ENCODE results near the gene VPS26B. TPM values are rescaled to one million over a fixed set of nuclear protein-coding genes. Genes with fewer than 3 reads are reported as not detected.
"Not testable (repeated sequence)": the region's sequence is repeated elsewhere in the genome, so short reads cannot be mapped to it uniquely, and the experiment has no call there.

VPS26B gene
- total and polyA plus RNA-seq, 9 donors = 19.4 to 46.5 (median 36.3) TPM

DNA sequence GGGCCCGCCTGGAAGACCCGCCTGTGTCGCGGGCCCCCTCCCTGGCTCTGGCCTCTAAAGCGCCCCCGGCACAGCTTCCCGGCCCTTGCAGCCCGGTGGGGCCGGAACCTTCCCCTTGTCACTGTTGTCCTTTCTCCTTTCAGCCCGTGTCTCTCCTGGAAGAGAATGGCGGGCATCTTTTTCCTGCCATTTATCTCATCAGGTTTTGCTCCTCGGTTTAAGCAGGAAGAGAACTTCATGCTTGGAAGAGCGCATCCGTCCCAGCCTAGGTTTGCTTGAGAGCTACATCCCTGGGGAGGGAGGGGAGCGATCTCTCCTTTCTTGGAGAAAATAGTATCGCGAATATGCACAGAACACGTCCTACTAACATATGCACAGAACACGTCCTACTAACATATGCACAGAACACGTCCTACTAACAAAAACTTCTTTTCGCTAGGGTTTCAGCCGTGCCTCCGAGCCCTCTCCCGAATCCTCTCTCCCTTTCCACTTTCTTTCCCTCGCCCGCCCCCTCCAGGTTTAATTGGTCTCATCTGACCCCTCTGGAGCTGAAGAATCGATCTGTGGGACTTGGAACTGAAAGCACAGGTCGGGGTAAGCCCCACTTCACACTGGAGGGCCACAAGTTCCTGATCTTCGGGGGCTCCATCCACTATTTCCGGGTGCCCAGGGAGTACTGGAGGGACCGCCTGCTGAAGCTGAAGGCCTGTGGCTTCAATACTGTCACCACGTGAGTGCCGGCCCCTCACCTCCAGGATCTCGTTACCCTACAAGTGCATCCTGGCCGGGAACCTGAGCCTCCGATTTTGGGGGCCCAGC is 52.9 kb downstream of the VPS26B start:
- peaks cover 6% of the 10 kb centered on the region for H3K4me1 ChIP-seq (ENCODE audit: insufficient read depth)
- no peak for DNase-seq
- H3K9me3 ChIP-seq = peaks cover 0 to 3% of the 10 kb centered on the region in 2 donors
- 14 to 16% (median 14%) methylated on average over 36 of the region's 36 CpGs for WGBS, 3 donors
- intact Hi-C loops (cut with DNase I) = no loop called here
- TF ChIP-seq CTCF (IDR thresholded peaks at IDR 0.05) = no peak
- no peak for TF ChIP-seq EP300 (IDR thresholded peaks at IDR 0.05)
- TF ChIP-seq POLR2A (IDR thresholded peaks at IDR 0.05) = no peak
- H3K36me3 ChIP-seq = no peaks in the 10 kb centered on the region
- H3K27ac ChIP-seq = no peak overlapping the region
- no peaks in the 10 kb centered on the region for H3K27me3 ChIP-seq
- H3K4me3 ChIP-seq = no peak overlapping the region

GRCh38 chr11:134278356-134278755 is 53.9 kb downstream of the VPS26B start:
- Histone ChIP-seq H3K4me3 (no peak overlapping the region), H3K27ac (no peak overlapping the region), H3K4me1 (ENCODE audit: insufficient read depth) (peaks cover 6% of the 10 kb centered on the region), H3K27me3 (no peaks in the 10 kb centered on the region), H3K9me3 (peaks cover 0 to 3% of the 10 kb centered on the region in 2 donors), H3K36me3 (no peaks in the 10 kb centered on the region)
- WGBS, 3 donors = 90 to 99% (median 98%) methylated on average over 4 of the region's 4 CpGs
- intact Hi-C loops (cut with DNase I) = no loop called here
- TF ChIP-seq EP300 (IDR thresholded peaks at IDR 0.05) (no peak), POLR2A (IDR thresholded peaks at IDR 0.05) (no peak), CTCF (IDR thresholded peaks at IDR 0.05) (no peak)
- DNase-seq = no peak

DNA sequence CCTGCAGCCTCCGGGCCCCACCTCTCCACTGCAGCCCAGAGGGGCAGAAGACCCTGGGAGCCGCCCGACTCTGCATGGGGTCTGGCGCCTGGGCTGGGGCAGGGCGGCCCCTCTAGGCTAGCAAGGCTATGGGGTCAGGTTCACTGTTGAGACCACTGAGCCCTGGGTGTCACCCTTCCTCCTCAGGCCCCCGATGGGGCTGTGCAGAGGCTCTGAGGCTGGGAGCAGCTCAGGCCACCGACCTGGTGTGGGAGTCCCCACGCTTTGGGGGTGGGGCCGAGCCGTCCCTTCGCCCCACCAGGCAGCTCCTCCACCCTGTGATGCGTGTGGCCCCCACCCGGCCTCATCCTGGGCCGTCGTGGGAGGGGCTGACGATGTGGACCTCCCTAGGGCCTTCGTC is 57.2 kb downstream of the VPS26B start:
- not testable (repeated sequence) for H3K27me3 ChIP-seq

GRCh38 chr11:134282121-134283045 is 57.9 kb downstream of the VPS26B start:
- intact Hi-C loops (cut with DNase I) = no loop called here
- no peaks in the 10 kb centered on the region for H3K27me3 ChIP-seq
- WGBS, 3 donors = 72 to 77% (median 73%) methylated on average over 22 of the region's 22 CpGs

More for the DNA sequence above, 57.2 kb downstream of the VPS26B start:
- WGBS, 3 donors = 85 to 89% (median 89%) methylated on average over 3 to 15 of the region's 17 CpGs
- H3K36me3 ChIP-seq; H3K4me1 ChIP-seq (ENCODE audit: insufficient read depth); H3K27ac ChIP-seq; intact Hi-C loops (cut with DNase I); DNase-seq; H3K4me3 ChIP-seq; H3K9me3 ChIP-seq: not testable (repeated sequence)

More at GRCh38 chr11:134282121-134283045, 57.9 kb downstream of the VPS26B start:
- Histone ChIP-seq H3K4me1 (ENCODE audit: insufficient read depth) (no peaks in the 10 kb centered on the region), H3K36me3 (no peaks in the 10 kb centered on the region), H3K27ac (no peak overlapping the region), H3K4me3 (no peak overlapping the region), H3K9me3 (peaks cover 0 to 3% of the 10 kb centered on the region in 2 donors)
- DNase-seq = no peak
- TF ChIP-seq POLR2A (IDR thresholded peaks at IDR 0.05) = no peak
- no peak for TF ChIP-seq CTCF (IDR thresholded peaks at IDR 0.05)
- no peak for TF ChIP-seq EP300 (IDR thresholded peaks at IDR 0.05)
